Measurements from ENCODE around the gene HYCC1.

Gene HYCC1

GRCh38 chr7:23016345-23017253, 2.7 kb upstream of the HYCC1 start:
- no peak for DNase-seq (ENCODE audit: low read depth, low spot score)

GRCh38 chr7:23014681-23015080, 751 bp upstream of the HYCC1 start:
- no peak for DNase-seq (ENCODE audit: low read depth, low spot score)

GRCh38 chr7:23012908-23013714, 819 bp downstream of the HYCC1 start:
- DNase-seq (ENCODE audit: low read depth, low spot score): peak; percentile 49

GRCh38 chr7:23012186-23012585, 1.7 kb downstream of the HYCC1 start:
- DNase-seq (ENCODE audit: low read depth, low spot score): no peak

GRCh38 chr7:23011222-23011924, 2.6 kb downstream of the HYCC1 start:
- no peak for DNase-seq (ENCODE audit: low read depth, low spot score)

- DNase-seq (ENCODE audit: low read depth, low spot score): no peak
Observed at GRCh38 chr7:23009303-23009702, 4.6 kb downstream of the HYCC1 start.

- no peak for DNase-seq (ENCODE audit: low read depth, low spot score)
Observed at GRCh38 chr7:23004247-23004520, 9.7 kb downstream of the HYCC1 start.

GRCh38 chr7:23003505-23004246, 10.3 kb downstream of the HYCC1 start:
- DNase-seq (ENCODE audit: low read depth, low spot score): no peak

GRCh38 chr7:23002698-23003097, 11.2 kb downstream of the HYCC1 start:
- no peak for DNase-seq (ENCODE audit: low read depth, low spot score)

- no peak for DNase-seq (ENCODE audit: low read depth, low spot score)
Observed at GRCh38 chr7:23001610-23002009, 12.3 kb downstream of the HYCC1 start.

- DNase-seq (ENCODE audit: low read depth, low spot score): no peak
Observed at GRCh38 chr7:23000597-23001360, 13.2 kb downstream of the HYCC1 start.

- DNase-seq (ENCODE audit: low read depth, low spot score): no peak
Observed at GRCh38 chr7:22998519-22998896, 15.4 kb downstream of the HYCC1 start.

GRCh38 chr7:22997871-22998518, 15.9 kb downstream of the HYCC1 start:
- no peak for DNase-seq (ENCODE audit: low read depth, low spot score)

- no peak for DNase-seq (ENCODE audit: low read depth, low spot score)
Observed at GRCh38 chr7:22996470-22996869, 17.5 kb downstream of the HYCC1 start.

GRCh38 chr7:22995011-22995410, 18.9 kb downstream of the HYCC1 start:
- DNase-seq (ENCODE audit: low read depth, low spot score): no peak

- no peak for DNase-seq (ENCODE audit: low read depth, low spot score)
Observed at GRCh38 chr7:22992874-22993840, 20.8 kb downstream of the HYCC1 start.

GRCh38 chr7:22990588-22990949, 23.4 kb downstream of the HYCC1 start:
- DNase-seq (ENCODE audit: low read depth, low spot score): no peak

GRCh38 chr7:22989643-22990587, 24.0 kb downstream of the HYCC1 start:
- no peak for DNase-seq (ENCODE audit: low read depth, low spot score)
